Posterior vena cava (tissue), 2 donors: Measurements from ENCODE around the gene ACSL6. TPM values are rescaled to one million over a fixed set of nuclear protein-coding genes. Genes with fewer than 3 reads are reported as not detected.
A peak's percentile ranks its signal among the peaks of the same experiment; 100 is the strongest.

ENCODE experiments used
- DNase-seq: peaks from one replicate; pipeline ENCODE4 v3.0.0-alpha.2; 2020; ENCODE audit warnings: low spot score
- intact Hi-C, 2 donors: fragments of 100-400 bp; cut with DNase I; formaldehyde crosslinking; loops; one replicate each; pipeline versions ENCODE4 v1.14.1 to v1.14.2; 2022 to 2023
- total RNA-seq, 2 donors: library from RNA; stranded (reverse); fragmentation: NEBNext Ultra II Directional; extraction: Animal tissue kit (Norgen Biotek cat#: 25700); gene quantifications; one replicate each; pipeline ENCODE4 v1.2.1, GENCODE V29; 2021
- donor health status: DM: yes; HTN: yes; CAD: no.
- donor health status: DM: yes; HTN: yes; CAD: no.

Gene ACSL6
- total RNA-seq, 2 donors from 2014 or later, result 0.32 to 0.62 TPM

DNA sequence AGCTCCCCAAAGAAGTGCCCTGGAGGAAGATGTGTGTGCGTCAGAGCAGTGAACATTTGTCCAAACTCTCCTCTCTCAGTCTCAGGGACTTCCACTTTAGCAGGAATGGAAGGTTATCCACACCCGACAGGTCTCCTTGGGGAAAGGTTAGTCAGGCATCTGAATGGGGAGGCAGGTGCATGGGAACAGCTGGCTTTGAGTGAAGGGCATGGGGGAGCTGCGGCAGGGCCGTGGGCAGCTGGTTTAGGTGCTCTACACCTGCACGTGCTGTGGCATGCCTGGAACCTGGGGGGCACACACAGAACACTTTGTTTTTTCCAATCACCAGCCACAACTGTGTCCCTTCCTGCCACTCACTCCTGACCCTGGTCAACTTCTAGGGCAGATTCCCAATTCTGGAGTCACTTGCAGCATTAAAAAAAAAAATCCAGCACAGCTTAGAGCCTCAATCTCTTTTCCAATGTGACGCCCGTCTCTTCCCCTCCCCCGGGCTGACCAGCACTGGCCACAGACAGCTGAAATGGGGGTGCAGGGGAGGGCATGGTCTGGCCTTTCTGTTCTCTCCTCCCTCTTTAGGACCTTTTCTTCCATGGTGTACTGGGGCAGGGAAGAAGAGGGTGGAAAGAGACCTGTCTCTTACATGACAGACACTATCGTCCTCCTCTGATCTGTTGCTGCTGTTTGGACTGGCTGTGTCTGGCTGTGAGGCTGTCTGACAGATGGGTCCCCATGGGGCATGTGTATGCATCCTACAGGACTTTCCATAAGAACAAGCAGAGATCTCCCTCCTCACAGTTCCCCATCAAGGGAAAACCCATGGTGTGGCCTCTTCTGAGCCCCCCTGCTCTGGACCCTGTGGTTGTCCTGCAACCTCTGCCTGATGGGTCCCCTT, 39.4 kb upstream of the ACSL6 start:
- intact Hi-C loops, result no loop called here
- DNase-seq, result no peak

DNA sequence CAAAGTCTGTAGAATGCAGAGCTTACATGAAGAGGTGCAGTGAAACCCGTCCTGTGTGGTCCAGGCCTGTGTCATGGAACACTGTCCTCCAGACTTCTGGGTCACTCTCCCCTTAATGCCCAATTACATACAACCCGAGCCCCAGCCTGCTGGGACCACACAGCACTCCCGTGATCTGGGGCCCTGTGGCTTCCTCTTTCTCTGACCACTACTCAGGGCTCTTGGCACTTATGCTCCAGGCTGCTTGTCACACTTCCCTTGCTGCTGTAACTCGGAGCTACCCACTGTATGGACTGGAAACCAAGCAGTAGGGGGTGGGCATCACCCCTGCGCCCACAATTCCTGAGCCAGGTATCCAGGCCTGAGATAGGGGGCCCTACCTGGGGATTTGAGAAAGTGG, 38.7 kb upstream of the ACSL6 start:
- peak; percentile 83 for DNase-seq
- intact Hi-C loops, result no loop called here

- DNase-seq, result peak; percentile 38
- intact Hi-C loops, result no loop called here
Measured at GRCh38 chr5:132049559-132049958, 38.1 kb upstream of the ACSL6 start.

- DNase-seq, result no peak
- intact Hi-C loops, result no loop called here
Measured at GRCh38 chr5:132049093-132049492, 37.6 kb upstream of the ACSL6 start.

DNA sequence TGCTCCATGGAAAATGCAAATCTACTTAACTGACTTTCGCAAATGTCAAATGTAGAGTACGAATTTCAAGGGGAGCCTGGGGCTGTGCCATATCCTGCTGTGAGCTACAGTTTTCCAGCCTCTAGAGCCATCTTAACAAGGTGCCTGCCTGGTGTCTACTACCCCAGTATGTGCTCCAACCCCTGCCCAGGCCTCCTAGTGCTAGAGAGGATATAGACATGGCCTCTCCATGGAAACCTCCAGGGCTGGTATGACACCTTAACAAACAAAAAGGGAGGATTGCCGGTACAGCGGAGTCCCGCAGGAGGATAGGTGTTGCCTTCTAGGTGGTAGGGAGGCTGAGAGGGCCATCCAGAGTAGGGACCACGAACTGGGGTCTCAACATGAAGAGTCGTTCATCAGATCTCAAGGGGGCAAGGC, 35.4 kb upstream of the ACSL6 start:
- intact Hi-C loops, result no loop called here
- DNase-seq, result peak; percentile 56

DNA sequence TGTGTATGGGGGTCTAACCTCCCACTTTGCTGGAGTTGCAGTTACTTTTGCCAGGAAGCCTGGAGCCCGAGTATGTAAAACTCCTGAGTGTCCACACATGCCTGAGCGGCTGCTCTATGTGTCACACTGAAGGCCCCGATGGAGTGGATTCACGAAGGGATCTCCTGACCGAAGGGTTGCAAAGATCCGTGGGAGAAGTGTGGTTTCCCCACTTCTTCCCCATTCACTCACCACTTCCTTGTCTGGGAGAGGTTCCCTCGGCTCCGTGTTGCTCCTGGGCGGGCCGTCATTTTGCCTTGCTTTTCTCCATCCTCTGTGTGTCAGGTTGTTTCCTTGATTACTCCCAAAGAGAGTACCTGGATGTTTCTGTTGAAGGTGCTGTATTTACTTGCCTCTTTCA, 32.7 kb upstream of the ACSL6 start:
- no peak for DNase-seq

DNA sequence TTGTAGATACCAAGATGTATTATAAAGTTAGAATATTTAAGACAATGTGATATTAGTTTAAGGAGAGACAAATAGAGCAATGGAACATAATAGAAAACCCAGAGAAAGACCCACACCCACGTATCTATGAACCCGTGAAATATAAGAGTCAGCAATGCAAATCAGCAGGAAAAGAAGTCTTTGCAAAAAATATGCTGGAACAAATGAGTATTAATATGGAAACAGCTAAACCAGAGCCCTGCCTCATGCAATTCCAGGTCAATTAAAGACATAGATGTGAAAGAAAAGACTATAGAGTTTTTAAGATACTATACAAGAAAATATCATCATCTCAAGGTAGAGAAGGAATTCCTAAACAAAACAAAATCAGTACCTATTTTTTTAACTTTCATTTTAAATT, 25.9 kb upstream of the ACSL6 start:
- DNase-seq, result no peak
- intact Hi-C loops, result no loop called here

More for the DNA sequence above, 32.7 kb upstream of the ACSL6 start:
- intact Hi-C loops, result no loop called here

- DNase-seq, result no peak
- intact Hi-C loops, result no loop called here
Measured at GRCh38 chr5:132033122-132033521, 21.7 kb upstream of the ACSL6 start.

- intact Hi-C loops, result no loop called here
- no peak for DNase-seq
Measured at GRCh38 chr5:132032196-132032595, 20.7 kb upstream of the ACSL6 start.

GRCh38 chr5:132030610-132031009, 19.2 kb upstream of the ACSL6 start:
- intact Hi-C loops, result no loop called here
- peak; percentile 37 for DNase-seq

DNA sequence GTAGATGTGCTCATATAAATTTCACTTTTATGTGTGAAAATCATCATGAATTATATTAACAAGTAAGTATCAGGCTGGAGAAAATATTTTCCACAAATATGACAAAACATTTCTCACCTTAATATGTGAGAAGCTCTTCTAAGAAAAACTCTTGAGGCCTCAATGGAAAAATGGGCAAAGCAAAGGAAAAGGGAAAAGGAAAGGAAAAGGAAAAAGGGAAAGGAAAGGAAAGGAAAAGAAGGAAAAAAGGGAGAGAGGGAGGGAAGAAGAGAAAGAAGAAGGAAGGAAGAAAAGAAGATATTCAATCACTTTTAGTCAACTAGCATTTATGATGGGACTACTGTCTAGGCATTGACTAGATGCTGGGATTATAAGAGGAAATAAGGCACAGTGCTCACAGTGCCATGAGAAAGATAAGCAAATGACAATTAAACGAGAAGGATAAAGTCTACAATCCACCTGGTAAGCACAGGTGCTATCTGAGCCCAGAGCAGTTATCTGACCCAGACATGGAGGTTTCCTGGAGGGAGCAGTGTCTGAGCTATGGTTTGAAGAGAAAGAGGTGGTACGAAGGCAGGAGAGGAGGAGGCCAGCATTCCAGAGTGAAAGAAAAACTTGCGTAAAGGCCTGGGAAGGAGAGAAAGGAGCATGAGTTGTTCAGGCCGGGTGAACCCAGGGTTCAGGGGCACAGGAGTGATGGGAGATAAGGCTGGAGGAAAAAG, 18.3 kb upstream of the ACSL6 start:
- intact Hi-C loops, result no loop called here
- no peak for DNase-seq

GRCh38 chr5:132027027-132027426, 15.6 kb upstream of the ACSL6 start:
- peak; percentile 55 for DNase-seq
- intact Hi-C loops, result no loop called here

- peak; percentile 48 for DNase-seq
- intact Hi-C loops, result no loop called here
Measured at GRCh38 chr5:132026516-132027008, 15.1 kb upstream of the ACSL6 start.

GRCh38 chr5:132025403-132025971, 14.0 kb upstream of the ACSL6 start:
- DNase-seq, result peak; percentile 58
- intact Hi-C loops, result no loop called here

- intact Hi-C loops, result no loop called here
- no peak for DNase-seq
Measured at GRCh38 chr5:132024789-132025402, 13.4 kb upstream of the ACSL6 start.

- intact Hi-C loops, result no loop called here
- DNase-seq, result peak; percentile 32
Measured at GRCh38 chr5:132024117-132024435, 12.6 kb upstream of the ACSL6 start.

DNA sequence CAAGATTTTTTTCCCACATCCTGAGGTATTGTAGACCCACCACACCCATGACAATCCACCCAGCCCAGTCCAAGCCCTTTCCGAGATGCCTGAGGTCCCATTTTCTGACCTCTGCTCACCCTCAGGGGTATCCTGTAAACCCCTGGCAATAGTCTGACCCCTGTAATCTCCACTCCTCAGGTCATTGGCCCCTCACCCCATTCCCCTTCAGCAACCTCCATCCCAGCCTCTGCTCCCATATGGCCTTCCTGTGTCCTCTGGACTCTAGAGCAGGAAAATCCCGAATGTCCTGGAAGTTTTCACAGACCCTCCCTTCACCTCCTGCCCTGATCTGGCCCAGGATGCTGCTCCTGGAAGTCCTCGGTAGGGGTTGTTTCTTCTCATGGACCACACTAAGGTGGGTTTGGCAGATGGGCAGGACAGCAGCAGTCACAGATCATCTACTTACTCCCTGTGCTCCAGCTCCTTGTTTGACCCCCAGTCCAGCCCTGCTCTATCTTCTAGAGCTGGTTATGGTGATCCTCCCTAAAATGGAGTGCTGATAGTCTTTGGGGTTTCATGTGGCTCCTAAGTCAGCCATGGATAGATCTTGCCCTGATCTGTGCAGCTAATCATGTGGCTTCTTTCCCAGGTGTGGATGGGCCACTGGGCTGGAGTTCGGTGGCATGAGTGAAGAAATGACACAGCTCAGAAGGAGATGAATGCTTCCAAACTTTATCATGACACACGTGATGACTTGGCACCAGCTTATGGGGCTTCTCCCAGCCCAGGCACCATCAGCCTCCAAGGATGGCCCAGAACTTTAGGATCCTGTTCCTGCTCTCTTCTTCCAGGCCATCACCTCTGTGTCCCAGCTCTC, 12.0 kb upstream of the ACSL6 start:
- intact Hi-C loops, result no loop called here
- DNase-seq, result peak; percentile 34

DNA sequence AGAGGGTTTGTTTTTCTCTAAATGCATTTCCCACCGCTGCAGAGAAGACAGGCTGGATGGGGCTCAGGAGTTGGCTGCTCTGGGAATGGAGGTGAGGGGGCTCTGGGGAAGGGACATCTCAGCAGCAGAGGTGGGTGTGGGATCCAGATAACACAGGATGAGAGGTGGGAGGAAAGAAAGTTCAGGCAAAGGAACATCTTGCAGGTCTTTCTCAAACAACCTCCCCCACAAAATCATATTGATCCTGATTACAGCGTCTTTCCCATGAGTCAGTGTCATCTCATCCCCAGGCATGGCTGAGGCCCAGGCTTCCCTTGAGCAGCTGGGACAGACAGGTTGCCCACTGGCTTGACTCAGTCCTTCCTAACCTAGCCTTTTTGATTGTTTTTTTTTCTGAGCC, 11.3 kb upstream of the ACSL6 start:
- no peak for DNase-seq
- intact Hi-C loops, result no loop called here

- intact Hi-C loops, result no loop called here
- DNase-seq, result no peak
Measured at GRCh38 chr5:132021654-132022053, 10.2 kb upstream of the ACSL6 start.
